HG03159 (cell line): ENCODE measurements around the gene ATP5F1D.
"Not testable (repeated sequence)": the region's sequence is repeated elsewhere in the genome, so short reads cannot be mapped to it uniquely, and the experiment has no call there.

Source experiments
- ATAC-seq: cut with Tn5 transposase; IDR thresholded peaks from one replicate; pipeline ENCODE4 v1.9.1; 2021; ENCODE audit warnings: mild to moderate bottlenecking, moderate library complexity; ENCODE audit not compliant: unreplicated experiment

The ATP5F1D gene

GRCh38 chr19:1245494-1246264, 4.1 kb downstream of the ATP5F1D start:
- ATAC-seq, result no peak

DNA sequence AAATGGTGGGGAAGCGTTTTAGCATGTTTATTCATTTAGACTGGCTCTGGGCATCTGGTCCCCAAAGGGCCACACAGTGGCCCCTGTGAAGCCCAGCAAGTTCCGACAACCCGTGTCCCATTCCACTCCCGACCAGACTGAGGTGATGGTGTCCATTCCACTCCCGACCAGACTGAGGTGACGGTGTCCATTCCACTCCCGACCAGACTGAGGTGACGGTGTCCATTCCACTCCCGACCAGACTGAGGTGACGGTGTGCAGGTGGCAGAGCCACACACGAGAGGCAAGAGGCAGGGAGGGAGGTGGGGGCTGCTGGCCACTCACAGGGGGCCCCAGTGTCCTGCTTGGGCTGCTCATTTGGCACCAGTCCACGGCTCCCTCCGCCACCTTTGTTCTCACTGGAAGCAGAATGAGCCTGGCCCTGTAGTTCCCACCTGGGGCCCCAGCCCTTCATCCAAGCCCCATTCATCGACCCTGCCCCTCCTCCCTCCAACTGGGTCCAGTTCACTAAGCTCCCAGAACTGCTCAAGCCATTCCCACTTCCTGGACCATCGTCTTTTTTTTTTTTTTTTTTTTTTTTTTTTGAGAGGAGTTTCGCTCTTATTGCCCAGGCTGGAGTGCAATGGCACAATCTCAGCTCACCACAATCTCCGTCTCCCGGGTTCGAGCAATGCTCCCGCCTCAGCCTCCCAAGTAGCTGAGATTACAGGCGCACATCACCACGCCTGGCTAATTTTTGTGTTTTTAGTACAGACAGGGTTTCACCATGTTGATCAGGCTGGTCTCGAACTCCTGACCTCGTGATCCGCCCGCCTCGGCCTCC, 4.9 kb downstream of the ATP5F1D start:
- ATAC-seq, result not testable (repeated sequence)

DNA sequence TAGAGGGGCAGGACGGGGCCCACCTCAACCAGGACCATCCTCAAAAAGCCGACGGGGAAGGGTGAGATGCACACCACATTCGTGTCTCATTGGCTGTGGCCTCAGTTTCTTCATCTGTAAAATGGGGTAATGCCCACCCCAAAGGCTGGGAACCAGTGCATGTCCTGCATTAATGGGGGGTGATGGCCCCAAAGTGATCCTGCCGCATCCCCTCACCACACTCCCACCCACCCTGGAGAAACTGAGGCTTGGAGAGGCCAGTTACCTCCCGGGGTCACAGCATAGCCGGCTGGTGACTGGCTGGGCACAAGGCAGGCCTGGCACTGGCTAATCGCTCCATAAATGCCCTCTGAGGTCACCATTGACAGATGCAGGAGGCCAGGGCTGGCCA, 6.2 kb downstream of the ATP5F1D start:
- ATAC-seq, result no peak

DNA sequence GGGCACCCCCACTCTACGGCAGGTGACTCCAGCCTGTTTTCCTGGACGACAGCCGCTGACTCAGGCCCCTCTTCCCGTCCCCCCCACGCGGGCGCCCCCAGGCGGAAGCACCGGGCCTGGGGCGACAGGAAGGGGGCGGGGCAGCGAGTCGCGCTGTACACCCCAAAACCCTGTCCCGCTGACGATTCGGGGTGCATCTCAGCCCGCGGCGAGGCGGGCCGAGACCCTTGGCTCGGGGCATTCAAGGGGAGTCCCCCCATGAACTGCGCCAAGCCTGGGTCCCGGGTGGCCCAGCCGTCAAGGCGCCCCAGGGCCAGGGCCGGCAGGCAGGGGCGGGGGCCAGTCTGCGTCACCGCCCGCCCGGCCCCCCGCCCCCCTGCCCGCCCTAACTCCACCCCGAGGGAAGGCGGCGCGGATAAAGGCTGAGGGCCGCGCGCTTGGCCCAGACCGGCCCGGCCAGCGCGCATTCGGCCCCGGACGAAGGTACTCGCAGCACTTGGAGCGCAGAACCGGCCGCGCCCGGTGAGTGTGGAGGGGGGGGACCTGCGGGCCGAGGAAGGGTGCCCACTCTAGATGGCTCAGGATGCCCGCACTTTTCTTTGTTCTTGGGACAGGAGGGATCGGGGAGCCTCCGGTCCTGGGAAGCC, 6.7 kb downstream of the ATP5F1D start, which contains the start of gene MIDN:
MIDN (plus strand) TSS at position 445 of the 647 bp plus-strand sequence. CDS start 1,714 bp downstream, outside the sequence.
- peak; percentile 17 for ATAC-seq

DNA sequence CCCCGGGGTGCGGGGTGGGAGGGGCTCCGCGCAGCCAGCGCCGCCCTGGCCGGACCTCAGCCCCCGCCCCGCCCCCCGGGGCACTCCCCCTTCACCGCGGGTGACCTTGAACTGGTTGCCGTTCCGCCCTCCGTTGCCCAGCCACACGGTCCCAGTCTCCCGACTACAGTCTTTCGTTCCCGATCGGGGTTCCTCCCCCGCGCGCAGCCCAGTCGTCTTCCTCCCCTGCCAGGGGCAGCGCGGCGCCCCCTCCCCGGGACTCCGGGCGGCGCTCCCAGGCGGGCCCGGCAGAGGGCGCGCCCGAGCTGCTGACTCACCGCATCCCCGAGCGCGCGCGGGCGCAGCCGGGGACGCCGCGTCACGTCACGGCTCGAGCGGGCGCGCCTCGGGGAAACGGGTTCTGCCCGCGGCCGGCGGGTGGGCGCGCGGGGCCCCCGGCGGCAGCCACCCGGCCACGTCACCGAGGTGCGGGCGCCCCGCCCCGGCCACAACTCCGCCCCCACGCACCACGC, 7.3 kb downstream of the ATP5F1D start:
- ATAC-seq, result peak; percentile 23

DNA sequence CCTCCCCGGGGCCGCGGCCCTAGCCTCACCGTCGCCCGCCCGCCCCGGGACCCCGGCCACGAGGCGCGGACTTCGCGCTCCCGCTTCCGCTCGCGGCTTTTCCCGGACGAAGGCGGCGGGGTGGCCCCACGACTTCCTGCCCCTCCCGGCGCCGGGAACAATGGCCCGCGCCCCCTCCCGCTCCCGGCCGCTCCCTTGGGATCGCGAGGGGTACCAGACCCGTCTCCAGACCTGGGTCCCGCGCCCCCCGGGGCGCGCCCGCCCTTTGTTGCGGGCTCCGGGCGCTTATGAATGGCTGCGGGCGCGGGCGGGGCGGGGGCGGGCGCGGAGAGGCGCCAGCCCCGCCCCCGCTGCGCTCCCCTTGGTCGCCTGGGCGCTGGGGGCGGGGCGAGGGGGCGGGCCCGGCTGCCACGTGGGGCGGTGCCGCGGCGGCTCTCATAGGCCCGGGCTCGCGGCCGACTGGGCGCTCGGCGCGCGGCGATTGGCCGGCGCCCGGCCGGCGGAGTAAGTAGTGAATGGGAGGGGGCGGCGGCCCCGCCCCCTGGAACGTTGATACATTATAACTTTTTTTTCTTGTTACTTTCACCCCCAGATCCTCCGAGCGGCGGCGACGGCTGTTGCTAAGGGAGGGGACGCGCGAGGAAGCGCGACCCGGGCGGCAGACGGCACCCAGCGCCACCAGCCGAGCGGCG, 7.9 kb downstream of the ATP5F1D start:
- ATAC-seq, result peak; percentile 47

DNA sequence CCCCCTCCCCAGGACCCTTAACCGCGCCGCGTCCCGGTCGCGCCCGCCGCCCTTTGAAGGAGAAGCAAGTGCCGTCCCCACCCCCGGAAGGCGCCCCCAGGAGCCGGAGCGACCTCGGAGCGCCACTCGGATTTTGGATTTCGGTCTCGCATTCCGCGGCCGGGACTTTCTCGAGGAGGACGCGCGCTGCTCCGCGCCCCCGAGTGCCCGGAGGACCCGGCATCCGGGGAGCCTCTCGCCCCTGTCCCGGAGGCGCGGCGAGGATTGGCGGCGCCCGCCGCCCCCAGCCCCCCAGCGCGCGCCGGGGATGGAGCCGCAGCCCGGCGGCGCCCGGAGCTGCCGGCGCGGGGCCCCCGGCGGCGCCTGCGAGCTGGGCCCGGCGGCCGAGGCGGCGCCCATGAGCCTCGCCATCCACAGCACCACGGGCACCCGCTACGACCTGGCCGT, 8.5 kb downstream of the ATP5F1D start:
- no peak for ATAC-seq

DNA sequence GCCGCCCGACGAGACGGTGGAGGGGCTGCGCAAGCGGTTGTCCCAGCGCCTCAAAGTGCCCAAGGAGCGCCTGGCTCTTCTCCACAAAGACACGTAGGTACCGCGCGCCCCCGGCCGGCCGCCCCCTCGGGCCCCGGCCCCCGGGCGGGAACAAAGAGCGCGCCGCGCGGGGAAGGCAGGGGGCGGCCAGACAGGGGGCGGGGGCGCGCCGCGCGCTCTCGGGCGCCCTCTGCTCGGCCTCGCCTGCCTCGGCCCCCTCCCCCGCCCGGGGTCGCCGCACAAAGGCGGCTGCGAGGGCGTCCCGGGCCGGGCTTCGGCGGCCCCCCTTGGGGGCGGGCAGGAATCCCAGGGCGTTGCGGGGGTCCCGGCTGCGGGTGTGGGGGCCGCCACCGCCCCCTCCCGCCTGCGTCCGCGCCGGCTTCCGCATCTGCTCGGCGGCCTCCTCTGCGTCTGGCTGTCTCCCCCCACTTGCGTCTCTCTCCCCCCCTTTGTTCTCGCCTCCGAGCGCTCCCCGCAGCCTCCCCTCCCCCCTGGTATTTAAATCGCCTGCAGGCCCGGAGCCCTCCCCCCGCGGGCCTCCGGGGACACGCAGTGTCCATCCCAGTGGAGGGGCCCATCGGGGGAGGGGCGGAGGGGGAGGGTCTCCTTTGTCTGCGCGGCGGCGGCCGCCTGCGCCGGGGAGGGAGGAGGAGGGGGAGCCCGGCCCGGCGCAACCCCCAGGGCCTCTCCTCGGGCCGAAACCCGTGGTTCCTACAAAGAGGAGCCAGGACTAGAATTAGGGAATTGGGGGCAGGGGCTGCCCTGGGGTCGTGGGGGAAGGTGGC, 9.1 kb downstream of the ATP5F1D start:
- no peak for ATAC-seq

DNA sequence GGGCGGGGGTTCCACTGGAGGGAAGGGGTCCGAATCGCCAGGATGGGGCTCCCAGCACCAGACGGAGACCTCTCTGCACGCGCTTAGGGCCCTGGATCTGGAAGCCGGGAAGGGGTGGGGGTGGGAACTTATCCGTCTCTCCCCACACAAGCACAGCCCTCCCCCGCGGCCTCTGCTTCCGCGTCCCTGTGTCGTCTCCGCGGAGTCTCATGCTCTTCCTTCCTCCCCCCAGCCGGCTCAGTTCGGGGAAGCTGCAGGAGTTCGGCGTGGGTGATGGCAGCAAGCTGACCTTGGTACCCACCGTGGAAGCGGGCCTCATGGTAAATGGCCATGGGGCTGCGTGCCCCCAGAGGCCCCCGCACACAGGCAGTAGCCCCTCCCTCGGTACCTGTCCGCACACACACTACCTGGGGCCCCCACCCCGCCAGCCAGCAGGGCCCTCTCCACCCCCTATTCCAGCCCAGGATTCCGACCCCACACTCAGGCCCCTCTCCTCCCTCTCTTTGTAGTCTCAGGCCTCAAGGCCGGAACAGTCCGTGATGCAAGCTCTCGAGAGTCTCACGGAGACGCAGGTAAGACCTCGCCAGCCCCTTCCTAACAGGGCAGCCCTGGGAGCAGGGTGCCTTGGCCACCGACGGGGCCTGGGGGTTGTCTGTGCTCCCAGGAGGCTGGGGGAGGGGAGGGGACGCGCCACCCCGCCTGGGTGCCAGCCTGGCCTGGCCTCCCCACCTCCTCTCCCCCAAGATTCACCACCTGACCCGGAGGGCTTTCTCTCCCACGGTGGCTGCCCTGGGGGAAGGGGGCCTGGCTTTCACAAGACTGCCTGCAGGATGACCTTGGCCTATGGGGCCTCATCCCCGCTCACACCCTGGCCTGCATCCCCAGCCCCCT, 10.0 kb downstream of the ATP5F1D start:
- no peak for ATAC-seq

DNA sequence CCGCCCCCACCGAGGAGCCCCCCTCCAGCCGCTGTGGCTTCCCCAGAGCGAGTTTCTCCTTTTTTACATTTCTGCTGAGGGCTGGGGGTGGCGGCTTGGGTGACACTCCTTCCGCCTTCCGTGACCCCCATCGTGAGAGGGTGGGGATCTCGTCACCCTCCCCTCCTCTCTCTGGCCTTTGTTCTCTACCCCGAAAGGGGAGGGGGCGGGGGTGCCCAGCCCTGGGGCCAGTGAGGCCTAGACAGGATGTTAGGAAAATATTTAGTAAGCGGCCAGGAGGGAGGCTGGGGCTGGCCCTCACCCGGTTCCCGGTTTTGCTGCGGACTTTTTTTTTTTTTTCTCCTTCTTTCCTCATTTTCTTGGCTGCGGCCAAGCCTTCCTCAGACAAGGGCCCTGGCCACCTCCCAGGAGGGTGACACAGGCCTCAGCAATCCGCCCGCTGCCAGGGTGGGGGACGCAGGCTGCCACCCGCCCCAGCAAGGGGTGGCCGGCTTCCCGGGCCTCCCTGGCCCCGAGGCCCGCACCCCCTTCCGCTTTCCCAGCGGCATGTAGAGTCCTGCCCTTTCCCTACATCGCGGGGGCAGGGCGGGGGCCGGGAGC, 10.8 kb downstream of the ATP5F1D start:
- no peak for ATAC-seq

GRCh38 chr19:1252821-1253513, 11.4 kb downstream of the ATP5F1D start:
- no peak for ATAC-seq

GRCh38 chr19:1253514-1254080, 12.0 kb downstream of the ATP5F1D start:
- no peak for ATAC-seq

- ATAC-seq, result no peak
Measured at GRCh38 chr19:1254081-1254527, 12.6 kb downstream of the ATP5F1D start.

GRCh38 chr19:1254530-1255185, 13.1 kb downstream of the ATP5F1D start:
- ATAC-seq, result no peak

DNA sequence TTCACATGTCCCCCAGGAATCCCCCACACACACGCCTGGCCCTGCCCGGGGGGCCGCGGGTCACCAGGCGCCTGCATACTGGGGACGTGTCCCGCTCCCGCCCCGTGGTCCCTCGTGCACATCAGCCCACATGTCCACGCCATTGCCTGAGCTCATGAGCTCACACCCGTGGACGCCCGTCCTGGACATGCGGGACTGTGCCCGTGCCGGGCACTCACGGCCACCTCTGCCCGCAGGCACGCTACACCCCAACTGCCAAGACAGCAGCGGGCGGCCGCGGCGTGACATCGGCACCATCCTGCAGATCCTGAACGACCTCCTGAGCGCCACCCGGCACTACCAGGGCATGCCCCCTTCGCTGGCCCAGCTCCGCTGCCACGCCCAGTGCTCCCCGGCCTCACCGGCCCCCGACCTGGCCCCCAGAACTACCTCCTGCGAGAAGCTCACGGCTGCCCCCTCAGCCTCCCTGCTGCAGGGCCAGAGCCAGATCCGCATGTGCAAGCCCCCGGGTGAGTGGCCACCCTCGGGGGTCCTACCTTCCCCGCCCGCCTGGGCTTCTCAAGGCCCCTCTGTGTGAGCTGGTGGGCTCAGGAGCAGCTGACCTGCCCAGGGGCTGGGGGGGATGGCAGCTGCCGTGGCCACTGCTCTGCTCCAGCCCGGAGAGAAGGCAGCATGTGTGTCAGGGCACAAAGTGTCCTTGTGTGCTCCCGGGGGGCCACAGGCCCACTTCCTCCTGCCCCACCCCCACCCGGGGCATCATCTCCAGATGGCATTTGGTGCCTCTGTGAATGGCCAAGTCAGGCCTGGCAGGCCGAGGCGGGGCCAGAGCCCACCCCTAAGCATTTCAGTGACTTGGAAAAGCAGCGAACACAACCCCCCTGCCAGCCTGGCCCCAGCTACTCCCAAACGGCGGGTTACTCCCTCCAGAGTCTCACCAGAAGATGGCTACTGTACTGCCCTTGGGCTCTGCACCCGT, 13.9 kb downstream of the ATP5F1D start:
- no peak for ATAC-seq
